GM12891 (cell line): Measurements from ENCODE around the gene MROH2A.

Experiments used
- DNase-seq: peaks from one replicate; pipeline ENCODE4 v3.0.0; 2011; ENCODE audit warnings: low spot score; ENCODE audit not compliant: insufficient read length
- FAIRE-seq: peaks from 2 replicates; lab custom pipeline; 2011; peaks lifted over from hg19 to GRCh38; lab: Jason Lieb, UNC
- PAX5 ChIP-seq: IDR thresholded peaks from 2 replicates; pipeline ENCODE4 v1.6.1; 2011; ENCODE audit warnings: low read length, moderate library complexity, mild to moderate bottlenecking; ENCODE audit not compliant: insufficient read depth, severe bottlenecking
- POLR2A ChIP-seq: IDR thresholded peaks from 2 replicates; pipeline ENCODE4 v1.6.1; 2011; ENCODE audit warnings: low read depth, low read length, control low read depth
- POLR2AphosphoS5 ChIP-seq: IDR thresholded peaks from 2 replicates; pipeline ENCODE4 v1.6.1; 2011; ENCODE audit warnings: low read depth, low read length, control low read depth
- POU2F2 ChIP-seq: IDR thresholded peaks from 2 replicates; pipeline ENCODE4 v1.6.1; 2011; ENCODE audit warnings: low read depth, mild to moderate bottlenecking, control low read depth, low read length, moderate library complexity
- SPI1 ChIP-seq: IDR thresholded peaks from 2 replicates; pipeline ENCODE4 v1.6.1; 2011; ENCODE audit warnings: low read depth, low read length, control low read depth
- TAF1 ChIP-seq: IDR thresholded peaks from 2 replicates; pipeline ENCODE4 v1.6.1; 2011; ENCODE audit warnings: low read depth, low read length, control low read depth

The MROH2A gene

DNA sequence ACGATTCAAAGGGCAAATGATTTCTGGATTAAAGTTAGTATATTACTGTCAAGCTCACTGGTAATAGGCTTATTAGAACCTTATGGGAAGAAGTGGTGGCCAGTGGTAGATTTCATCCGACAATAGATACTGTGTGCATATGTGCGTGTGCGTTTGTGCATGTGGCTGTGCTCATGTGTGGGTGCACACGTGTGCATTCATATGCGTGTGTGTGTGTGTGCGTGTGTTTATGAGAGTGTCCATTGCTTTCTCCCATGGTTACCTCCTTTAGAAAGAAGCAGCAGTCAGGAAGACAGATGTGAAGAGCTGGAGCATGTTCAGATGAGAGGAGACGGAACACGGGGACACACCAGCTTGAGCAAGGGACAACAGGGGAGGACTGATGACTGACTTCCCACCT is 8.9 kb upstream of the MROH2A start:
- no peak for FAIRE-seq
- DNase-seq, result no peak
- no peak for TF ChIP-seq POLR2A
- no peak for TF ChIP-seq SPI1
- no peak for TF ChIP-seq PAX5
- TF ChIP-seq POU2F2, result no peak
- no peak for TF ChIP-seq TAF1
- no peak for TF ChIP-seq POLR2AphosphoS5

GRCh38 chr2:233772153-233772552 is 6.0 kb upstream of the MROH2A start:
- DNase-seq (no peak), FAIRE-seq (no peak)
- TF ChIP-seq SPI1 (no peak), POLR2A (no peak), TAF1 (no peak), POU2F2 (no peak), POLR2AphosphoS5 (no peak), PAX5 (no peak)

- TF ChIP-seq PAX5 (no peak), TAF1 (no peak), POU2F2 (no peak), POLR2AphosphoS5 (no peak), POLR2A (no peak), SPI1 (no peak)
- FAIRE-seq (no peak), DNase-seq (no peak)
Measured at GRCh38 chr2:233772583-233772982, 5.5 kb upstream of the MROH2A start.

DNA sequence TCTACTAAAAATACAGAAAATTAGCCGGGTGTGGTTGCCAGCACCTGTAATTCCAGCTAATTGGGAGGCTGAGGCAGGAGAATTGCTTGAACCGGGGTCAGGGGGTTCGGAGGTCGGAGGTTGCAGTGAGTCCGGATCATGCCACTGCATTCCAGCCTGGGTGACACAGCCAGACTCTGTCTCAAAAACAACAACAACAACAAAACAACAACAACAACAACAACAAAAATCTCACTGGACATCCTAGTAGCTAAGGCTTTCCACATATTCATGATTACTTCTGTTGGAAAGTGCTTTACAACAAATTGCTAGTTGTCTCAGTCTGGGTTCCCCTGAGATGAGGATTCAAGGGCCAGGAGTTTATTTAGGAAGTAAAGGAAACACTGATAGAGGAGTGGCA is 4.3 kb upstream of the MROH2A start:
- FAIRE-seq (no peak), DNase-seq (no peak)
- TF ChIP-seq POLR2A, result no peak
- TF ChIP-seq POU2F2, result no peak
- TF ChIP-seq PAX5, result no peak
- TF ChIP-seq TAF1, result no peak
- TF ChIP-seq POLR2AphosphoS5, result no peak
- no peak for TF ChIP-seq SPI1

GRCh38 chr2:233775414-233775813 is 2.7 kb upstream of the MROH2A start:
- TF ChIP-seq POU2F2, result no peak
- no peak for TF ChIP-seq PAX5
- no peak for TF ChIP-seq POLR2AphosphoS5
- TF ChIP-seq POLR2A, result no peak
- TF ChIP-seq SPI1, result no peak
- DNase-seq (no peak), FAIRE-seq (no peak)

- no peak for FAIRE-seq
- DNase-seq, result no peak
- TF ChIP-seq POU2F2, result no peak
- no peak for TF ChIP-seq POLR2A
- no peak for TF ChIP-seq PAX5
- TF ChIP-seq SPI1, result no peak
- no peak for TF ChIP-seq TAF1
- no peak for TF ChIP-seq POLR2AphosphoS5
Measured at GRCh38 chr2:233779722-233780121, 1.6 kb downstream of the MROH2A start.

DNA sequence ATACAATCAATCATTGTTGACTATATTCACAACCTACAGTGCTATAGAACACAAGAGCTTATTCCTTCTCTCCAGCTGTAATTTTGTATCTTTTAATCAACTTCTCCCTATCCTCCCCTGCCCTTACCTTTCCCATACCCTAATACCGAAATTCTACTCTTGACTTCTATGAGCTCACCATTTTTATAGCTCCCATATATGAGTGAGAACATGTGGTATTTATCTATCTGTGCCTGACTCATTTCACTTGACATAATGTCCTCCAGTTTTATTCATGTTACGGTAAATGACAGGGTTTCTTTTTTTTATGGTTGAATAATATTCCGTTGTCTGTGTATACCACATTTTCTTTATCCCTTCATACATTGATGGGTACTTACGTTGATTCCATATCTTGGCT is 2.6 kb downstream of the MROH2A start:
- TF ChIP-seq PAX5 (no peak), TAF1 (no peak), POLR2AphosphoS5 (no peak), SPI1 (no peak), POLR2A (no peak), POU2F2 (no peak)
- no peak for DNase-seq
- no peak for FAIRE-seq

DNA sequence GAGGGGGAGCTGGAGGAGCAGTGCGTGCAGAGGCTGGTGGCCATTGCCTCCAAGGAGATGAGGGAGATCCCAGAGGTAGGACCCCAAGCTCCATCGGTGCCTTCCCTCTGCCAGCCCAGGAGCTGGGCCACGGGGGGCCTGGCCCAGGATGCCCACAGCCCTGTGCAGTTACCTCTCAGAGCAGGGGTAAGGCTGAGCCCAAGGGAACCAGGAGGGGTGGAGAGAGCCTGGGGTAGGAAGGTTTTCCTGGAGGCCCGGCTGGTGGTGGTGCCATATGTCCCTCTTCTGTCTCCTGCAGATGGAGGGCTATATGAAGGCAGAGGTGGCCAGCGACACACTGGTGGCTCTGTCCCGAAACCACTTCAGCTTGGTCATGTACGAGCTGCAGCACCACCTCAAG is 11.4 kb downstream of the MROH2A start:
- no peak for TF ChIP-seq POLR2AphosphoS5
- TF ChIP-seq POU2F2, result no peak
- TF ChIP-seq SPI1, result no peak
- no peak for TF ChIP-seq POLR2A
- no peak for TF ChIP-seq TAF1
- no peak for TF ChIP-seq PAX5
- FAIRE-seq (no peak), DNase-seq (no peak)

- DNase-seq (no peak), FAIRE-seq (no peak)
Measured at GRCh38 chr2:233791151-233791882, 13.2 kb downstream of the MROH2A start.

GRCh38 chr2:233791883-233792329 is 13.8 kb downstream of the MROH2A start:
- FAIRE-seq (no peak), DNase-seq (no peak)
- no peak for TF ChIP-seq POLR2A
- no peak for TF ChIP-seq PAX5
- TF ChIP-seq POLR2AphosphoS5, result no peak
- TF ChIP-seq SPI1, result no peak
- no peak for TF ChIP-seq TAF1
- no peak for TF ChIP-seq POU2F2

More at GRCh38 chr2:233791151-233791882, 13.2 kb downstream of the MROH2A start:
- TF ChIP-seq PAX5, result no peak
- TF ChIP-seq SPI1, result no peak
- no peak for TF ChIP-seq POLR2AphosphoS5
- no peak for TF ChIP-seq TAF1
- TF ChIP-seq POU2F2, result no peak
- no peak for TF ChIP-seq POLR2A

DNA sequence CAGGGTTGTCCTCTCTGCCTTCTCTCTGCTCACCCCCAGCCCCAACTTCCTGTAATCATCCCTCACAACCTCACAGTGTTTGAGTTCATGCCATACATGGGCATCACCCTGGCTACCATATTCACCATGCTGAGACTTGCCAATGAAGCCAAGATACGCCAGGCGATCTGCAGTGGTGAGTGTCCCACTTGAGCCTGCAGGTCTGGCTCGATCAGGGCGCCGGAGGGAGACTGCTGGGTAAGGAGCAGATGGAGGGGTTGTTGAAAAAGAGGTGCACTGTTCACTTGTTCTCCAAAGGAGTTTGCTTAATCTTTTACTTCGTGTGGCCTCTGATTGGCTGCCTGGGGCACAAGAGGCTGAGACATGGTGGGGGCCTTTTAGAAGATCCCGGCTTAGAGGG is 14.6 kb downstream of the MROH2A start:
- TF ChIP-seq POLR2AphosphoS5 (no peak), SPI1 (no peak), TAF1 (no peak), PAX5 (no peak), POLR2A (no peak), POU2F2 (no peak)
- DNase-seq (no peak), FAIRE-seq (no peak)
